GM18870 (cell line): ENCODE data around the gene PLPPR2.
"Not testable (repeated sequence)": the region's sequence is repeated elsewhere in the genome, so short reads cannot be mapped to it uniquely, and the experiment has no call there.

ENCODE experiments used
- ATAC-seq: cut with Tn5 transposase; IDR thresholded peaks from one replicate; pipeline ENCODE4 v1.9.1; 2021; ENCODE audit warnings: moderate library complexity; ENCODE audit not compliant: unreplicated experiment

Gene PLPPR2

DNA sequence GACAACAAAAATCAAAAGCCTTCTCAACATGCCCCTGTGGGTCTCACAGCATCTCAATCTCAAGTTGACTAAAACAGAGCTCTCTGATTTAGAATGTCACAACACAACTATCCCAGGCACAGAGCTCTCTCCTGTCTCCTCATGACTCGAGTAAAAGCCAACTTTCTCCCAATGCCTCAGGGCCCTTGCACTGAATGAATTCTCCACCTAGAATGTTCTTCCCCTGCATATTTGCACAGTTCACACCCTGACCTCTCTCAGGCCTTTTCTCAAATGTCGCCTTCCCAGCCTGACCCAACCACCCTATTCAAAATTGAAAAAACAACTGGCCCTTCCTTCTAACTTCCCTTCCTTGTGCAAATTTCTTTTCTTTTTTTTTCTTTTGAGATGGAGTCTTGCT lies 15.5 kb downstream of the PLPPR2 start:
- no peak for ATAC-seq

GRCh38 chr19:11373166-11373884 lies 18.1 kb downstream of the PLPPR2 start:
- ATAC-seq: no peak

DNA sequence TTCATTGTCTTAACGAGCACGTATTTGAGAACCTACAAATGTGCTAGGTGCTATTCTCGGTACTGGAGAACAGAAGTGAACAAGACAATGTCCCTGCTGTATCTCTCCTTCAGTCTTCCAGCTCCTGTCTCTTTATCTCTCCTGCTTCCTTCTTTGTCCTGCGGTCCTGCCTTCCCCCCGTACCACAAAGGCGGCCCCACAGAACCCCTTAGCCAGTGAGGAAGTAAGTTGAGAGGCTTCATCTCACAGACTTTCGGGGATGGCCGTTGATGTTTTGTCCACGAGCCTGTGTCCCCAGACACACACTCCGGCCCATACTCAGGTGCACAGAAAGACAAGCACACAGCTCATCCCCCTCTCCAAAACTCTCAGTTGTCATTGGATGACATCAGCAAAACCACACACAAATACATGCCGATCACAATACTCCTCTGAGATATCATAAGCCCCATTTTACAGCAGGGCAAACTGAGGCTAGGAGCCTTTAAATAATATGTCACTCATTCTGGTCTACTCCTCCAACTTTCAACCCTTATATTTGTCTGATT lies 18.7 kb downstream of the PLPPR2 start:
- ATAC-seq: no peak

DNA sequence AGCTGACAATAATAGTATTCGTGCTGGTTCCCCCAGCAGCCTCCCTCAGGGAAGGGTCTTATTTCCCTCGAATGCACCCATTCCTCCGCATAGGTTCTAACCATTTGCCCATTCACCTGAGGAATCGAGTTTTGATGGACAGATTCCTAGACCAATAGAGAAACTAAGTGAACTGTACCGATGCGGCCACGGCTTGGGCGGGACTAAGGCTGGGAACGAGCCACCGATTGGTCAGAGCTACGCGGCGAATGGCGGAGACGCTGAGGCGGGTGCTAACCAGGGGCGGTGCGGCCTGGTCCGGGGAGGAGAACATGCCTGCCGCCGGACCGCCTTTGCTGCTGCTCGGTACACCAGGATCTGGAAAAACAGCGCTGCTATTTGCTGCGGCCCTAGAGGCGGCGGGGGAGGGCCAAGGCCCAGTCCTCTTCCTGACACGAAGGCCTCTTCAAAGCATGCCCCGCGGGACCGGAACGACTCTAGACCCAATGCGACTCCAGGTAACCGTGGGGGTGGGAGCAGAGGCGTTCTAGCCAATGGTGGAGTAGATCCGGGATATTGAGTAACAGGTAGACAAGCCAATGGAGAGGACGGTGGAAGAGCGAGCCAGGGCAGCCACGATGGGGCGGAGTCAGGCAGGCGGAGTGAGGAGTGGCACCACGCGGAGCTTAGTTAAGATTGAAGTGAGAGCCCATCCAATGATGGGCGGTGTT lies 19.4 kb downstream of the PLPPR2 start, which contains the start of gene SWSAP1:
Gene SWSAP1, plus strand, starts transcription at position 234 of the 710 bp plus-strand sequence. Its CDS starts 15 bp downstream, at position 249.
- peak; percentile 85 for ATAC-seq

GRCh38 chr19:11375143-11375948 lies 20.1 kb downstream of the PLPPR2 start:
- no peak for ATAC-seq

DNA sequence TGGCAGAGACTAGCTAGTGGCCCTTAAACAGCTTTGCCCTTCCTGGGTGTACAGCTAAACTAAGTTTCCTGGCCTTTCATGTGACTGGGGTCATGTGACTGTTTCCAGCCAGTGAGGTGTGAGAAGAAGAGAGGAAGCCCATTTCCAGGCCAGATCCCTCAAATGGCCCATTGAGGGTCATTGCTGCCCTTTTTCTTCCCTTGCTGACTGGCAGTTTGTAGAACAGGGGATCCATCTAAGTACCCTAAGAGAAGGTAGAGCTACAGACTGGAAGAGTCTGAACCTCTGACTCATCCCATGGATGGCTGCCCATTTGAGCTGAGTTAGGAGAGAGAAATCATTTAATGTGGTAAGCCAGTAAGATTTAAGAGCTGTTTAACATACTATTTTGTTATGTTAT lies 22.0 kb downstream of the PLPPR2 start:
- no peak for ATAC-seq

DNA sequence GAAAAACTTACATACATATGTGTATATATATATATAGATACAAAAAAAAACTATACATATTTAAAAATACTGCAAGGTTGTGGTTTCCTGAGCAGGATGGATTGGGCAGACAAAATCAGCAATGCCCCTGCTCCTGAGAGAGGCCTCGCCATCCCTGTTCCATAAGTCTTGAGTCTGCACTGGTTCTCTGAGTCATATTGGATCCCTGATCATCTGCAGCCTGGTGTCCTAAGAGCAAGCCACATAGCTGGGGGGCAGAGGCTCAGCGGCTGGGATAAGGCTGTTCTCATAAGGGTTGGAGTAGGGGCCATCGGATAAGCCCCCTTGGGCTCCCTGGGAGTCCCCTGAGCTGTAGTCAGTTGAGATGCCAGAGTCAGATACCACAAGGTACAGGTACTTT lies 22.5 kb downstream of the PLPPR2 start:
- no peak for ATAC-seq

GRCh38 chr19:11378319-11379189 lies 23.3 kb downstream of the PLPPR2 start:
- ATAC-seq: no peak

- ATAC-seq: not testable (repeated sequence)
These were observed 24.1 kb downstream of the PLPPR2 start for GRCh38 chr19:11379269-11379845.

GRCh38 chr19:11379857-11380350 lies 24.7 kb downstream of the PLPPR2 start:
- no peak for ATAC-seq

DNA sequence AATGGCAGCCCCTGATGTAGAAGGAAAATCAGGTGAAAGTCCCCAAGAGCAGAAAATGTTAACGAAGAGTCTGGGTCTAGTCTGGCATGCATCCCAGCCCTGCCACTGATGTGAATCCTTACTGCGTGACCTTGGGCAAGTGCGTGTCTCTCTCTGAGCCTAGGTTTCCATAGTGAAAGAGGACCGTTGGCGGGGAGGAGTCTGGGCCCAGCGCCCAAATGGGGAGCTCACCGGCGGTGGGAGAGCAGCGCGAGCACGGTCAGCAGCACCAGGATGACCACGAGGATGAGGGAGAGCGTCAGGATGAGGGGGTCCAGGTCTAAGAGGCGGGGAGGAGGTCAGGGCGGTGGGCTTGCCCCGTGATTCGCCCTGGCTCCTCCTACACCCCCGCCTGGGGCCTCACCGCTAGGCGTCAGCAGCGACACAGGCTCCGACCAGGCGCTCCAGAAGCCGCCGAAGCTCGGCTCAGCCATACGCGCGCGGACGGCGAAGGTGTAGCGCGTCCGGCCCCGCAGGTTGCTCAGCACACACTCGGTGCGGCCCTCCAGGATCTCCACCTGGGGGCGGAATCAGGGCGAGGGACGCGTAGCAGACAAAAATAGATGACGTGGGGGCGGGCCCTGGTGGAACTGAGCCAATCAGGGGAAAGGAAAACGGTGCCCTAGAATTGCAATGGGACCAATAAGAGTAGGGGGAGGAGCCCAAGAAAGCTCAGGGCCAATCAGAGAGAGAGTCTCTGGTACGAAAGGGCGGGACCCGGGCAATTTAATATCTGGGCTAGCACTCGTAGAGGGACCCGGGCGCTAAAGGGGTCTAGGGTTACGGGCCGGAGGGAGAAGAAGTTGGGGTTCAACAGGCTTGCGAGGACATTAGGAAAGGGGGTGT lies 25.7 kb downstream of the PLPPR2 start:
- ATAC-seq: peak; percentile 78

- no peak for ATAC-seq
These were observed 27.9 kb downstream of the PLPPR2 start for GRCh38 chr19:11382898-11383705.

- ATAC-seq: no peak
These were observed 28.4 kb downstream of the PLPPR2 start for GRCh38 chr19:11383706-11384048.

GRCh38 chr19:11384778-11385129 lies 29.5 kb downstream of the PLPPR2 start:
- no peak for ATAC-seq

GRCh38 chr19:11387162-11388034 lies 32.2 kb downstream of the PLPPR2 start:
- ATAC-seq: no peak

- no peak for ATAC-seq
These were observed 35.1 kb downstream of the PLPPR2 start for GRCh38 chr19:11390359-11390758.
